Islet of Langerhans (tissue), 1 donor: ENCODE measurements around the gene CD52.

ENCODE experiments used
- FAIRE-seq: peaks from one replicate; lab custom pipeline; 2011; peaks lifted over from hg19 to GRCh38; lab: Jason Lieb, UNC

Gene CD52

DNA sequence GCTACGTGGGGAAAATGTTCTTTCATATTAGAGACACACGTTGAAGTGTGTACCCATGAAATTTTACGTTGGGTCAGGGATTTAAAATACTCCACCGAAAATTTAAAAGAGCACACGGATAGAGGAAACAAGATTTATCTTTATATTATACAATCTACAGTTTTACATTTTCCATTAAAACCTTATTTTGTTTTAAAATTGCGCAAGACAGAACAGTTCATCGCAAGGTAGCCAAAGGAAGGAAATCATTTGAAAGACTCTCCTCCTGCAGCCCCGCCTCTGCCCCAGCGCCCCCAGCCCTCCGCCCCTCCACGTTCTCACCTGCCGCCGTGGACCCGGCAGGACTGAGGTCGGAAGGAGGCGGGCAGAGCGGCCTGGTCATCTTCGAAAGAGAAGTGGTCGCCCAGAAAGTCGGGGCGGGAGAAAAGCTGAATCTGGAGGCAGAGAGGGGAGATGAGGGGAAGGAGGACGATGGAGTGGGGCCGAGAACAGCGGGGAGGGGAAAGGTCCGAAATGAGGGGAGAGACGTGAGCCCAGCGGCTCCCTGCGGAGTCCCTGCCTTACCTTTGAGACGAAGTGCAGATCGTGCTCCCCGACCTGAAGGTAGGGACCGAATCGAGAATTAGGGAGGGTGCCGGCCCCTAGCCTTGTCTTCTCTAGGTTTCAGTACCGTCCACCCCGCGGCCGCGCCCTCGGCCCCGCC, 18.2 kb downstream of the CD52 start:
- FAIRE-seq: no peak

GRCh38 chr1:26336477-26337205, 18.9 kb downstream of the CD52 start:
- FAIRE-seq: no peak

- FAIRE-seq: no peak
Measured at GRCh38 chr1:26337206-26337535, 19.4 kb downstream of the CD52 start.

GRCh38 chr1:26337625-26338024, 19.9 kb downstream of the CD52 start:
- FAIRE-seq: no peak

GRCh38 chr1:26338670-26339069, 20.9 kb downstream of the CD52 start:
- no peak for FAIRE-seq

- no peak for FAIRE-seq
Measured at GRCh38 chr1:26340047-26340481, 22.3 kb downstream of the CD52 start.

DNA sequence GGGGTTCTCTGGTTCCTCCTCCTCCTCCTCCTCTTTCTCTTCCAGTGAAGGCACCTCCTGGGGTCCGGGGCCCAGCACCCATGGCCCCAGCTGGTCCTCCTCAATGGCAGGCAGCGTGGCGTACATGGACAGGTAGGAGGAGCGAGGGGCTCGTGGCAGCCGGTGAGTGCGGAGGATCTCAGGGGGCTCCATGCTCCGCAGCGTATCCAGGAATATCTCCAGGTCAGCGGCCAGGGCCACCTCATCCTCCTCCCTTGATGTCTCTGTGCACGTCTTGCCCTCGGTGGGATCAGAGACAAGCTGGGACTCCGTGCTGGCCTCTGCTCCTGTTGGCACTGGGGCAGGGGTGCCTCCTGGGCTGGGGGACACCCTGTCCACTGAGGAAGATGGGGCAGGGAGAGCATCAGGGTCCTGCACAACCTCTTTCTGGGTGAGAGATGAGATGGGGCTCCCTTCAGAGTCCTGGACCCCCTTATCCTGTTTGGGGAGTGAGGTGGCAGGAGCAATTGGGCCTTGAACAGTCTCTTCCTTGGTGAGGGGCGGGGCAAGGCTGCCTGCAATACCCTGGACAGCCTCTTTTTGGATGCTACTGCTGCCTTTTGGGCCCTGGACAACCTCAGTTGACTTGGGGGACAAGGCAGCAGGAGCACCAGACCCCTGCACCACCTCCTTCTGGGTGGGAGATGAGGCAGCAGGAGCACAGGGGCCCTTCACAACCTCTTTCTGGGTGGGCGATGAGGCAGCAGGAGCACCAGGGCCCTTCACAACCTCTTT, 26.6 kb downstream of the CD52 start:
- FAIRE-seq: no peak

- FAIRE-seq: no peak
Measured at GRCh38 chr1:26345718-26346117, 28.0 kb downstream of the CD52 start.

GRCh38 chr1:26346274-26347033, 28.7 kb downstream of the CD52 start:
- no peak for FAIRE-seq

DNA sequence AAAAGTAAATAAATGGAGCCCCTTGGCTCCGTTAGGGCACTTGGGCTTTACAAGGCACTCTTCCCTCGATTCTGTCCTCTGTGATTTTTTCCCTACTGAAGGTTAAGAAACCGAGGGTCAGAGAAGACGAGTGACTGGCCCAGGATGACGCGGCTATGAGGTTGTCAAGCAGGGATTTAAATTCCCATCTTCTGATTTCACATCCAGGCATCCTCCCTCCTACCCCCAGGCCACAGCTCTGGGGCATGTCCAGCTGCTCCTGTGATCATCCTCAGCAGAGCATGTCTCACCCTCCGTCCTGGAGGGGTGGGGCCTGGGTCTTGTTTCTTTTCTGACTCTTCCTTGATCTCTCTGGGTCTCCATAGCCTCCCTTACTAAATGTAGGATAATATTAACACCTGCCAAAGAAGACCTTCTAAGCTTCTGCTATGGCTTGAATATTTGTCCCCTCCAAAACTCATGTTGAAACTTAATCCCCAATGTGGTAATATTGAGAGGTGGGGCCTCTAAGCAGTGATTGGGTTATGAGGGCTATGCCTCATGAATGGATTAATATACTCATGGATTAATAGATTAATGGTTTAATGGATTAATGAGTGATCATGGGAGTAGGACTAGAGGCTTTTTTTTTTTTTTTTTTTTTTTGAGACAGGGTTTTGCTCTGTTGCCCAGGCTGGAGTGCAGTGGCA, 31.6 kb downstream of the CD52 start:
- FAIRE-seq: no peak

DNA sequence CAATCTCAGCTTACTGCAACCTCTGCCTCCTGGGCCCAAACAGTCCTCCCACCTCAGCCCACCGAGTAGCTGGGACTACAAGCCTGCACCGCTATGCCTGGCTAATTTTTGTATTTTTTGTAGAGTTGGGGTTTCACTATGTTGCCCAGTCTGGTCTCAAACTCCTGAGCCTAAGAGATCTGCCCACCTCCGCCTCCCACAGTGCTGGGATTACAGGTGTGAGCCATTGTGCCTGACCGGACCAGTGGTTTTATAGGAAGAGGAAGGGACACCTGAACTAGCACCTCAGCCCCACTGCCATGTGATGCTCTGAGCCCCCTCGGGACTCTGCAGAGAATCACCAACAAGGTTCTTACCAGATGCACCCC, 32.1 kb downstream of the CD52 start:
- FAIRE-seq: no peak

DNA sequence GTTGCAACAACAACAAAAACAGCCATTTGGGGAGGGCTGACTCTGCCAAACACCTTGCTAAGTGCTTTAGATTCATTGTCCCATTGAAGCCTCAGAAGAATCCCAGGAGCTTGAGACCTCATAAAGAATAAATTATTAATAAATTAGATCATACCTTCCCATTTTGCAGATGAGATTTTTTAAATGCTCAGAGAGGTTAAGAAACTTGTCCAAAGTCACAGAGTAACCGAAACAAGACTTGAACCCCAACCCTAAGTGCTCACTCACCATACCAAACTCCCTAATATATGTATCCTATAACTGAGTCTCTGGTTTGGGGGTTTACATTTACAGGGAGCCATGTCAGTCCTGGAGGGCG, 32.6 kb downstream of the CD52 start:
- FAIRE-seq: no peak

DNA sequence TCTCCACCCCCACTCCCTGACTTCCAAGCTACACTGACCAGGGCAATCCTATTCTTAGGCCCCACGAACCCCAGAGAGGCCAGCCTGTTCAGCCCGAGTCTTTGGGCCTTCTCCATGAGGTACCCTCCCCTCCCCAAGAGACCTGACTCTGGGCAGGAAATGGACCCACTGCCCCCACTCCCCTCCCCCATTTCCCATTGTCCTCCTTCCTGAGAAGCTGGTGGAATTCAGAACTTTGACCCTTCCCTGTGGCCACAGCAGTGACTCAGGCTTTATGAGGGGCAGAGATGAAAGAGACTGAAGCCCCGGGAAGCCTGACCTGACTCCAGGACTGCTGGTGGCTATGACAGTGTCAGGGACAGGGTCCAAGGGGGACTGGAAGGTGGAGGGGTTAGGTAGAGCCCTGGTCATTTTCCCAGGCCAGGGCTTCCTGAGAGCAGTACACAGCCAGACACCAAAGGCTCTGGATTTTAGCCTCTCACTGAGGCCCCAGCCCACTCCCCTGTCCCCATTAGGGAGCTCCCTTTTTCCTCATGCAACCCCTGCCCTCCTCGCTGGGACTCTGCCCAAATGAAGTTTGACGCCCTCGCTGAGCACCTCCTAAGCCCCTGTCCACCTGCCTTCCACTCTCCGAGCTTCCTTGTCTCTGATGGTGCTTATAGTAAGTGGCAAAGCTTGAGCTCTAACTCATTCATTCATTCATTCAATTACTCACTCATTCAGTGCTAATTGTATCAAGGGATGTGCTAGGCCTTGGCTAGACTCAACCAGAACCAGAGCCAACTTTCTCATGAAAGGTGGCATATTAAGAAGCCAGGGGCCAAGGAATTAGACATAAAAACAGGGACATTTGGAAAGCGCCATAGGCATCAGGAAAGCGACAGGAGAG, 33.2 kb downstream of the CD52 start:
- no peak for FAIRE-seq

GRCh38 chr1:26351590-26352337, 34.0 kb downstream of the CD52 start:
- FAIRE-seq: no peak

GRCh38 chr1:26352338-26352679, 34.6 kb downstream of the CD52 start:
- FAIRE-seq: no peak

DNA sequence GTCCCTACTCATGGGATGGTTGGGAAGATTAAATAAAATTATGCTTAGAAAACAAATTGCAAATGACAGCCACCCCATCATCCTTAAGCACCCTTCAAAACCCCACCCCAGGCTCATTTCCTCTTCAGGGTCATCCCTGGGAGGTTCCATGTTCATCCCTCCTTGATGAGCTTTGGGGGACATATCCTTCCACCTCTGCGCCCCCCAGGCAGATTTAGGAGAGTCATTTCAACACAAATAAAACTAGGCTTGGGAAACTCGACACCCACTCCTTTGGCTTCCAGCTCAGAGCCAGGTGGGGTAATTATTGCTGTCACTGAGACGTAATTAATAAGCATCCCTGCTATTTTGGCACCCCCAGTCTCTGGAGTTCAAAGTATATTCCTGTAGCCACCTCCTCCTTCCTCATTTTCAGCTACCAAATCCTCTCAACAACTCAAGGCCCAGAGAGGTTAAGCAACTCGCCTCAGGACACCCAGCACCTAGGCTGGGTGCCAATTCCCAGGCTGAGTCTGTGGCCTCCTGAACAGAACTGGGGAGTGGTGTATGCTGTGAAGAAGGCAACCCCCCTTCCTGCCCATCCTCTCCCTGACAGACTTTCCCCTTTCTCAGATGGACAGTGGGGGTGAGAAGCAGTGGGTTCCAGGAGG, 35.6 kb downstream of the CD52 start:
- no peak for FAIRE-seq

DNA sequence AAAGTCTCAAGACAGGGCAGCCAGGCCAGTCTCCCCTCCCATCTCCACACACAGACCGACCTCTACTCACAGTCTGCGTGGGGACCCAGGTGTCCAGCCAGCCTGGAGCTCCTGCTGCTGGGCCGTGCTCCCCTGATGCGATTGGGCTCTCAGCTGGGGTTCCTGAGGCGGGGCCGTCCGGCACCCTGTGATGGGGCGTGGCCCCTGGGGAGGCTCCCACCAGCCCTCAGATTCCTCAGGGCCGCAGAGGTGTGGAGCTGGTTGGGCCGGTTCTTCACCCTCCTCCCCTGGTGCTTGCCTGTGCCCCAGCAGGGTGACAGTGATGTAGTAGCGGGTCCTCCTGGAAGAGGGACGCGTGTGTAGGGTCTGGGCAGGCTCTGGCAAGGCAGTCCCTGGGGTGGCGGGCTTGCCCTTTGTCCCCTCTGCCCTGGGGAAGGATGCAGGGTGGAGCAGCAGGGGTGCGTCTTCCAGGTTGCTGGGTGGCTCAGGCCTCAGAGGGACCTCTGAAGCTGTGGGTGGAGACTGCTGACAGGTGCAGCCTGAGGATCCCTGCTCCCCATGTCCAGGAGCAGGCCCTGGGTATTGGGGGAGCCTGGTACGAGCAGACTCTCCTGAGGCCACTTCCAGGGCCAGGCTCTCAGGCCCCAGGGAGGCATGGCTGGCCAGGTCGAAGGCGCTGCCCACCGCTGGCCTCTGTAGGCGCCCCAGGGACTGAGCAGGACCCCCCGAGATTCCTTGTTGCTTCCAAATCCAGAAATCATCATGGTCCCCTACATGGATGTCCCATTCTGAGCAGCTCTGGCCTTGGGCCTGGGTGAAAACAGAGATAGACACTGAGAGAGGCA, 36.4 kb downstream of the CD52 start, which contains the start of gene CRYBG2:
Gene CRYBG2, minus strand, starts transcription at position 155 of the 845 bp plus-strand sequence. CDS start 7,473 bp downstream, outside the sequence.
- no peak for FAIRE-seq

- FAIRE-seq: no peak
Measured at GRCh38 chr1:26354972-26355371, 37.2 kb downstream of the CD52 start.

- FAIRE-seq: no peak
Measured at GRCh38 chr1:26356106-26356505, 38.3 kb downstream of the CD52 start.
